Fibroblast of pulmonary artery (primary cell): ENCODE results near the gene CES5A.
A peak's percentile ranks its signal among the peaks of the same experiment; 100 is the strongest.
"Not testable (repeated sequence)": the region's sequence is repeated elsewhere in the genome, so short reads cannot be mapped to it uniquely, and the experiment has no call there.

Experiments used
- DNase-seq: peaks from one replicate; pipeline ENCODE4 v3.0.0-alpha.2; 2010; ENCODE audit warnings: low read depth
- H3K4me3 ChIP-seq: replicated peaks from 2 replicates; pipeline ENCODE4 v1.5.1; 2011; ENCODE audit warnings: low read depth, mild to moderate bottlenecking, control low read depth, low read length, moderate library complexity
- CTCF ChIP-seq: IDR thresholded peaks from 2 replicates; pipeline ENCODE4 v1.5.1; 2011; ENCODE audit warnings: mild to moderate bottlenecking, control low read depth, low read length, inconsistent platforms; ENCODE audit errors: missing control alignments

The CES5A gene

GRCh38 chr16:55842369-55843104 is 32.6 kb downstream of the CES5A start:
- TF ChIP-seq CTCF: peak; percentile 70
- no peak overlapping the region for H3K4me3 ChIP-seq
- peak; percentile 60 for DNase-seq

- no peak for TF ChIP-seq CTCF
- no peak for DNase-seq
- H3K4me3 ChIP-seq: no peak overlapping the region
Measured at GRCh38 chr16:55839115-55839514, 36.1 kb downstream of the CES5A start.

DNA sequence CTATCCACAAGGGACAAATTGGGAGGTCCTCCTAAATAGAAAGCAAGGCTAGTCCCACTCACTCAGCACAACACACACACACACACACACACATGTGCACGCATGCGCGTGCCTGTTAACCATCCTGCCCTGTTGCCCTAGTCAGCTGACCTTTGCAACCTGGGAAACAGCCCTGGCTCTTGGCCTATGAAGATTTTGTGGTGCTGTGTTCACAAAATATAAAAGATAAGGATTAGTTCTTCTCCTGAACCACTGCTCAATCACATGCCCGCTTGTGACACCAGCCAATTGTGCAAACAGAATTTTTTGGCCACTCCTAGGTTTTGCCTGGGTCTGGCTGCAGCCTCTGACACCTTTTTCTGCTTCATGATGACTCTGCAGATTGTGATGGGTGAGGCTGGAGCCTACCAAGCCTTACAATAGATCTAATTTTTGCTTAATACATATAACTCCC is 39.0 kb downstream of the CES5A start:
- H3K4me3 ChIP-seq: no peak overlapping the region
- DNase-seq: no peak
- TF ChIP-seq CTCF: no peak

DNA sequence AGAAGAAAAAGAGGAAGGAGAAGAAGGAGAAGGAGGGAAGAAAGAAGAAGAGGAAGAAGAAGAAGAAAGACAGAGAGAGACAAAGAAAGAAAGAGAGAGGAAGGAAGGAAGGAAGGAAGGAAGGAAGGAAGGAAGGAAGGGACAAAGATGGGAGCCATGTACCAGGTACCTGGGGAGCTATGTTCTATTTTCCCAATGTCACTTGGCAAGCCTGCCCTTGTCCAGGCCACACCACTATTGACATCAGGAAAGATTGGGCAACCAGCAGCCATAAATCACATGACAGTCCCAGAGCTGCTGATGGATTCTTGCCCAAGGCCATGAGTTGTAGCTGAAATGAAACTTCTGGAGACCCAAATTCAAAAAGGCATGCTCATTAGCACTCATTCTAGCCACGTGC is 39.6 kb downstream of the CES5A start:
- peak; percentile 3 for DNase-seq
- no peak overlapping the region for H3K4me3 ChIP-seq
- TF ChIP-seq CTCF: no peak

DNA sequence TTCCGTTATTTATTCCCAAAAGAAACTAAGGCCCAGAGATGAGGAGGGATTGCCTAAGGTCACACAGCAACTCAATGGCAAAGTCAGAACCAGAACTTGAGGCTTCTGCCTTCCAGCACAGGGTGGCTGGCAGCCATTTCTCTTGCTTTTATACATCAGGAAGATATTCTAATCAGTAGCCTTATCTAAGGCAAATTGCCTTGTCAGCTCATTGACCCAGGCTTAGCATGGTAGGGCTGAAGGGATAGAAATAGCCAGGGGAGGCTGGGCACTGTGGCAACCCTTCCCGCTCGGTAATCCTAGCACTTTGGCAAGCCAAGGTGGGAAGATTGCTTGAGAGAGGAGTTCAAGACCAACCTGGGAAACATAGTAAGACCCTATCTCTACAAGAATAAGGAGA is 40.0 kb downstream of the CES5A start:
- not testable (repeated sequence) for DNase-seq, H3K4me3 ChIP-seq

DNA sequence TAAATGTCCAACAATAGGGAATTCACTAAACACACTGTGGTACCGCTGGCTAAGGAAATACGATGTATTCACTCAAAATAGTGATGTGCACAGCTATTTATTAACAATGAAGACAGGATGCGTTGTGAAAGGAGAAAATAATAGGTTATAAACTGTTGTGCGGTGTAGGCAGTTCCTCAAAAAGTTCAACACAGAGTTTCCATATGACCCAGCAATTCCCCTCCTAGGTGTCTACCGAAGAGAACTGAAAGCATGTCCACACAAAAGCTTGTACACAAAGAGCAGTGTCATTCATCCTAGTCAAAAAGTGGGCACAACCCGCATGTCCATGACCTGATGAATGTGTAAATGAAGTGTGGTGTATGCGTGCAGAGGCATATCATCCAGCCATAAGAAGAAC is 41.1 kb downstream of the CES5A start:
- no peak overlapping the region for H3K4me3 ChIP-seq
- no peak for DNase-seq
- no peak for TF ChIP-seq CTCF

GRCh38 chr16:55832773-55833691 is 42.1 kb downstream of the CES5A start, which contains the start of gene CES1:
CES1 (minus strand) TSS chr16:55833096; CDS start chr16:55833055, 41 bp downstream.
- DNase-seq: no peak
- H3K4me3 ChIP-seq: no peak within 1 kb of the TSS
- no peak for TF ChIP-seq CTCF
